Progenitor cell of endocrine pancreas (in vitro differentiated cells): ENCODE data around the gene ABCG1. TPM values are rescaled to one million over a fixed set of nuclear protein-coding genes. Genes with fewer than 3 reads are reported as not detected.

Source experiments
- DNase-seq: peaks from one replicate; pipeline ENCODE4 v3.0.0; 2021; ENCODE audit warnings: low spot score; ENCODE audit not compliant: unreplicated experiment
- H3K27ac Mint-ChIP-seq: 2 replicates; pipeline ENCODE4 v1.8.0; 2021; ENCODE audit warnings: mild to moderate bottlenecking, moderate library complexity, mixed read lengths
- H3K27me3 Mint-ChIP-seq: 2 replicates; pipeline ENCODE4 v1.8.0; 2021; ENCODE audit warnings: mixed read lengths
- H3K36me3 Mint-ChIP-seq: 2 replicates; pipeline ENCODE4 v1.8.0; 2022; ENCODE audit warnings: mixed read lengths; ENCODE audit not compliant: insufficient read depth
- H3K4me1 Mint-ChIP-seq: 2 replicates; pipeline ENCODE4 v1.8.0; 2021; ENCODE audit warnings: low read depth, mixed read lengths
- H3K4me3 Mint-ChIP-seq: 2 replicates; pipeline ENCODE4 v1.8.0; 2021; ENCODE audit warnings: low read depth, mild to moderate bottlenecking, moderate library complexity, mixed read lengths
- H3K9me3 Mint-ChIP-seq: 2 replicates; pipeline ENCODE4 v1.8.0; 2021; ENCODE audit warnings: low read depth, mixed read lengths
- CTCF ChIP-seq: fragments of 200-600 bp; sonication (generic); IDR thresholded peaks from one replicate; pipeline ENCODE4 v1.5.0; 2021; ENCODE audit warnings: antibody characterized with exemption, mild to moderate bottlenecking; ENCODE audit not compliant: unreplicated experiment
- total RNA-seq: library from RNA; stranded (reverse); gene quantifications from 2 replicates; pipeline ENCODE4 v1.2.1, GENCODE V29; 2021

Gene ABCG1
- total RNA-seq, 1 donor from 2014 or later = 4.6 TPM

- TF ChIP-seq CTCF = no peak
- no peak overlapping the region for H3K4me3 Mint-ChIP-seq
- DNase-seq = no peak
- no peaks in the 10 kb centered on the region for H3K9me3 Mint-ChIP-seq
- peak overlapping the region; percentile 76 for H3K27ac Mint-ChIP-seq
- H3K36me3 Mint-ChIP-seq = no peaks in the 10 kb centered on the region
- peaks cover 32% of the 10 kb centered on the region for H3K4me1 Mint-ChIP-seq
- H3K27me3 Mint-ChIP-seq = peaks cover 42% of the 10 kb centered on the region
Measured at GRCh38 chr21:42232176-42232825, 13.4 kb downstream of the ABCG1 start.

- DNase-seq = no peak
- Mint-ChIP-seq H3K27me3 (peaks cover 47% of the 10 kb centered on the region), H3K27ac (peak overlapping the region; percentile 76), H3K9me3 (no peaks in the 10 kb centered on the region), H3K36me3 (no peaks in the 10 kb centered on the region), H3K4me3 (no peak overlapping the region), H3K4me1 (peaks cover 32% of the 10 kb centered on the region)
- TF ChIP-seq CTCF = peak; percentile 38
Measured at GRCh38 chr21:42233067-42233961, 14.4 kb downstream of the ABCG1 start.

GRCh38 chr21:42234041-42234440 is 15.1 kb downstream of the ABCG1 start:
- no peak for DNase-seq
- H3K4me3 Mint-ChIP-seq = peak overlapping the region; percentile 47
- no peaks in the 10 kb centered on the region for H3K9me3 Mint-ChIP-seq
- no peaks in the 10 kb centered on the region for H3K36me3 Mint-ChIP-seq
- H3K4me1 Mint-ChIP-seq = peaks cover 32% of the 10 kb centered on the region
- peaks cover 49% of the 10 kb centered on the region for H3K27me3 Mint-ChIP-seq
- TF ChIP-seq CTCF = no peak
- H3K27ac Mint-ChIP-seq = peak overlapping the region; percentile 82

GRCh38 chr21:42234464-42235241 is 15.7 kb downstream of the ABCG1 start:
- H3K4me1 Mint-ChIP-seq = peaks cover 32% of the 10 kb centered on the region
- no peaks in the 10 kb centered on the region for H3K9me3 Mint-ChIP-seq
- peaks cover 47% of the 10 kb centered on the region for H3K27me3 Mint-ChIP-seq
- no peak for TF ChIP-seq CTCF
- peak overlapping the region; percentile 72 for H3K4me3 Mint-ChIP-seq
- DNase-seq = peak; percentile 66
- H3K27ac Mint-ChIP-seq = peak overlapping the region; percentile 94
- H3K36me3 Mint-ChIP-seq = no peaks in the 10 kb centered on the region

- Mint-ChIP-seq H3K27me3 (peaks cover 38% of the 10 kb centered on the region), H3K27ac (peak overlapping the region; percentile 94), H3K36me3 (no peaks in the 10 kb centered on the region), H3K4me1 (peaks cover 32% of the 10 kb centered on the region), H3K4me3 (peak overlapping the region; percentile 72), H3K9me3 (no peaks in the 10 kb centered on the region)
- DNase-seq = no peak
- no peak for TF ChIP-seq CTCF
Measured at GRCh38 chr21:42235593-42235992, 16.7 kb downstream of the ABCG1 start.
